Ishikawa (cell line): ENCODE results near the gene POLD2.

ENCODE experiments used
- CEBPB ChIP-seq: IDR thresholded peaks from 2 replicates; pipeline ENCODE4 v1.6.1; 2012
- CREB1 ChIP-seq: IDR thresholded peaks from 2 replicates; pipeline ENCODE4 v1.6.1; 2012; ENCODE audit warnings: low read depth
- EP300 ChIP-seq: IDR thresholded peaks from 2 replicates; pipeline ENCODE4 v1.6.1; 2012; ENCODE audit warnings: borderline replicate concordance
- FOXM1 ChIP-seq: IDR thresholded peaks from 2 replicates; pipeline ENCODE4 v1.6.1; 2012; ENCODE audit warnings: low read depth, borderline replicate concordance
- NFIC ChIP-seq: IDR thresholded peaks from 2 replicates; pipeline ENCODE4 v1.6.1; 2012
- RAD21 ChIP-seq: IDR thresholded peaks from 2 replicates; pipeline ENCODE4 v1.6.1; 2012; ENCODE audit warnings: low read depth
- REST ChIP-seq: IDR thresholded peaks from 2 replicates; pipeline ENCODE4 v1.6.1; 2012; ENCODE audit warnings: low read depth, mild to moderate bottlenecking
- TAF1 ChIP-seq: IDR thresholded peaks from 2 replicates; pipeline ENCODE4 v1.6.1; 2012; ENCODE audit warnings: low read depth, mild to moderate bottlenecking
- TCF12 ChIP-seq: IDR thresholded peaks from 2 replicates; pipeline ENCODE4 v1.6.1; 2012; ENCODE audit warnings: low read depth
- TEAD4 ChIP-seq: IDR thresholded peaks from 2 replicates; pipeline ENCODE4 v1.6.1; 2012
- YY1 ChIP-seq: IDR thresholded peaks from 2 replicates; pipeline ENCODE4 v1.6.1; 2012; ENCODE audit warnings: low read depth
- TF ChIP-seq, protein P1 (sequence below): IDR thresholded peaks from 2 replicates; pipeline ENCODE4 v1.6.1; 2012

DNA sequence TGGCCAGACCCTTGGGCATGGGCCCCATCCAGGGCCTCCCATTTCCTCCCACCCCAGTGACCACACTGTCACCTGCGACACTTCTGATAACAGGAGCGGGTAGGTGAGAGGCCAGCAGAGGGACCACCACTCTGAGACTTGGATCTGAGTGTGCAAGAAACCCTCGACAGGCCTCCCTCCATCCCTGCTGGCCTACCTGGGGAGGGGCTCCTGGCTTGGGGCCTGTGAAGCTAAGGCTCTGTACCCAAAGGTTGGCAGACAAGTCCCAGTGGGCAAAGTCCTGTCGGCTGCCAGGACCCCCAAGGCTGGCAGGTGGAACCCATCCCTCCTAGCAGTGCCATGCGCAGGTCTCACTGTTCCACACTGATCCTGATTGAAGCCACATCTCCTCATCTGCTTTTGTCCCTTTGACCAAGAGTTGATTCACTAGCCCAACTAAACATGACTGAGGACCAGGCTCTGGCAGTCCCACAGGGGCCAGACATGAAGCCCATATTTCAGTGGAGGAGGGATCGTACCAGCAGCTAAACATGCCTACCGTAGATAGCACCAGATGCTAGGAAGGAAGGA is 56.8 kb downstream of the POLD2 start:
- TF ChIP-seq TAF1 (no peak), CEBPB (no peak), EP300 (no peak), TCF12 (no peak), NFIC (no peak), YY1 (no peak), REST (no peak), CREB1 (no peak), TEAD4 (no peak), FOXM1 (no peak), RAD21 (no peak)
- TF ChIP-seq, protein P1, sequence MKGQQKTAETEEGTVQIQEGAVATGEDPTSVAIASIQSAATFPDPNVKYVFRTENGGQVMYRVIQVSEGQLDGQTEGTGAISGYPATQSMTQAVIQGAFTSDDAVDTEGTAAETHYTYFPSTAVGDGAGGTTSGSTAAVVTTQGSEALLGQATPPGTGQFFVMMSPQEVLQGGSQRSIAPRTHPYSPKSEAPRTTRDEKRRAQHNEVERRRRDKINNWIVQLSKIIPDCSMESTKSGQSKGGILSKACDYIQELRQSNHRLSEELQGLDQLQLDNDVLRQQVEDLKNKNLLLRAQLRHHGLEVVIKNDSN: no peak
